ENCODE results near the gene AKAP13.
"Not testable (repeated sequence)": the region's sequence is repeated elsewhere in the genome, so short reads cannot be mapped to it uniquely, and the experiment has no call there.

The AKAP13 gene

GRCh38 chr15:85780225-85780985 is 400.0 kb downstream of the AKAP13 start:
- no peak for DNase-seq

GRCh38 chr15:85781099-85781498 is 400.7 kb downstream of the AKAP13 start:
- no peak for DNase-seq

- no peak for DNase-seq
These were observed 401.7 kb downstream of the AKAP13 start for GRCh38 chr15:85782064-85782463.

- no peak for DNase-seq
These were observed 405.7 kb downstream of the AKAP13 start for GRCh38 chr15:85785887-85786780.

- no peak for DNase-seq
These were observed 406.3 kb downstream of the AKAP13 start for GRCh38 chr15:85786781-85787114.

GRCh38 chr15:85788771-85789495 is 408.5 kb downstream of the AKAP13 start:
- DNase-seq: no peak

- no peak for DNase-seq
These were observed 409.1 kb downstream of the AKAP13 start for GRCh38 chr15:85789496-85789875.

GRCh38 chr15:85792102-85792731 is 411.8 kb downstream of the AKAP13 start:
- DNase-seq: no peak

GRCh38 chr15:85792912-85793590 is 412.6 kb downstream of the AKAP13 start:
- no peak for DNase-seq

- peak; percentile 17 for DNase-seq
These were observed 413.5 kb downstream of the AKAP13 start for GRCh38 chr15:85793641-85794597.

GRCh38 chr15:85794598-85795336 is 414.4 kb downstream of the AKAP13 start, which contains the start of gene KLHL25:
Gene KLHL25 (minus strand): TSS chr15:85794925. CDS start chr15:85769810, 25,115 bp downstream.
- DNase-seq: peak; percentile 94

GRCh38 chr15:85795337-85796305 is 415.2 kb downstream of the AKAP13 start:
- no peak for DNase-seq

GRCh38 chr15:85796371-85796770 is 416.0 kb downstream of the AKAP13 start:
- not testable (repeated sequence) for DNase-seq
